ENCODE data around the gene TRPT1.

The TRPT1 gene

DNA sequence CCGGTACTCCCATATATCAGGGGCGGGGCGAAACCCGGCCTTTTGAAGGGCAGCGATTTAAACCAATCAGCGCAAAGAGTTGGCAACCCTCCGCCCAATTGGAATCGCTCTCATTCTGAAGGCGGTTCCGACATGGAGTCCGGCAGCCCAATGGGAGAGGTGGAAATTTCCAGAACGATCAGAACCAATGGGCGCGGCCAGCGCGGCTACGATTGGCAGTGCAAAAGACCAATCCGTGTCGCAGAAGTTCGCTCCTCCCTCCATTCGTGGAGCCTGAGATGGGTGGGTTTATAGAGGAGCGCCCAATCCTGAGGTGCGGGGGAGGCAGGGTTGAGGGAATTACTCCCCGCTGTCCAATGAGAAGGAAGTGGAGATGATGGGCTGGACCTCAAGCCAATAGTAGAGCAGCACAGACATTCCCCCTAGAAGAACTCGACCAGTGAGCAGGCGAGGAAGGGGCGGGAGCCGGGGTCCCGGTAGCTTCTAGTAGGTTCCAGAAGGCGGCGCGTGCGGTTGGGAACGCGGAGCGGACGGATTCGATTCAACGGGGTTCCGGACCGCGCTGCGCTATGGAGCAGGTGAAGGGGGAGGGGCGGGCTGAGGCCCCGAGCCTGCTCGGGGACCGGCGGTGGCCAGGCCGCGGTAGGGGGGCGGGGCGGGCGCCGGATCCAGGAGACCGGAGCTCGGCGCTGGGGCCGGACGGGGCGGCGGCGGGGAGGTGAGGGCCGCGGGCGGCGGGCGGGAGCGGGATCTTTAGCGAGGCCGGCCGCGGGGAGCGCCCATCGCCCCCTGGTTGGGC, 40.1 kb downstream of the TRPT1 start, which contains the start of gene STIP1:
Gene STIP1, plus strand, starts transcription at position 479 of the 799 bp plus-strand sequence. Its CDS starts 91 bp downstream, at position 570.
- Histone ChIP-seq H3K4me3 (ENCODE audit: low read depth in 1 of 5, low read length in 5 of 5) (peak within 1 kb of the TSS; percentile 65 to 85 (median 77)), H3K9me3 (ENCODE audit: control insufficient read depth in 5 of 5, low read length in 5 of 5) (no peaks in the 10 kb centered on the region), H3K27me3 (ENCODE audit: control insufficient read depth in 5 of 5, insufficient read depth in 4 of 5, low read length in 5 of 5) (peaks cover 0 to 2% (median 0%) of the 10 kb centered on the region in 5 donors), H3K36me3 (ENCODE audit: control insufficient read depth in 5 of 5, insufficient read depth in 5 of 5, low read length in 5 of 5) (peaks cover 0 to 4% (median 0%) of the 10 kb centered on the region in 5 donors), H3K9ac (ENCODE audit: low read length in 5 of 5) (peak within 1 kb of the TSS; percentile 80 to 92 (median 88)), H3K4me1 (ENCODE audit: control insufficient read depth in 5 of 5, insufficient read depth in 5 of 5, low read length in 5 of 5) (peaks cover 8 to 42% (median 36%) of the 10 kb centered on the region in 5 donors), H3K27ac (ENCODE audit: low read depth, low read length) (no peak within 1 kb of the TSS)

DNA sequence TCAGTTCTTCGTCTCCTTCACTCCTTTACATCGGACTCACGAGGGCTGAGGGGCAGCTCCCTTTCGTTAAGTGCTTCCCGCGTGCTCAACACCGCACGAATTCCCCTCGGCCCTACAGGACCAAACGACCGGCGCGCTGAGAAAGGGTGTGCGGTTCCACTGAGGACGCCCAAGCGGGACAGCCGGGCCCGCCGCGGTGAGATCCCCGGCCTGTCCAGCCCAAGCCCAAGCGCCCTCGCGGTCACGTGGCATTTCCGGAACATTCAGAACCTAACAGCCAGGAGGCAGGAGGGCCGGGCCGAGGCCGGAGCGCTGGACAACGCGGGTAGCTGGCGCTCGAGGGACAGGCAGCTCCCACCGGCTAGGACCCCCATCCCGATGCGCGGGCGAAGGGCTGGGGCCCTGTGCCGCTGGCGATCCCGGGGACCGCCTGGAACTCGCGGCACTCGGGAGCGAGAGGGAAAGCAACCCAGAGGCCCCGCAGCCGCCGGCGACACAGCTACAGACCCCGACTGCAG, 40.8 kb downstream of the TRPT1 start:
- Histone ChIP-seq H3K4me1 (ENCODE audit: control insufficient read depth in 5 of 5, insufficient read depth in 5 of 5, low read length in 5 of 5) (peaks cover 8 to 47% (median 38%) of the 10 kb centered on the region in 5 donors), H3K27ac (ENCODE audit: low read depth, low read length) (no peak overlapping the region), H3K4me3 (ENCODE audit: low read depth in 1 of 5, low read length in 5 of 5) (peak overlapping the region; percentile 65 to 85 (median 77)), H3K36me3 (ENCODE audit: control insufficient read depth in 5 of 5, insufficient read depth in 5 of 5, low read length in 5 of 5) (peaks cover 0 to 4% (median 0%) of the 10 kb centered on the region in 5 donors), H3K9me3 (ENCODE audit: control insufficient read depth in 5 of 5, low read length in 5 of 5) (no peaks in the 10 kb centered on the region), H3K9ac (ENCODE audit: low read length in 5 of 5) (peak overlapping the region; percentile 80 to 92 (median 88)), H3K27me3 (ENCODE audit: control insufficient read depth in 5 of 5, insufficient read depth in 4 of 5, low read length in 5 of 5) (peaks cover 0 to 2% (median 0%) of the 10 kb centered on the region in 5 donors)

DNA sequence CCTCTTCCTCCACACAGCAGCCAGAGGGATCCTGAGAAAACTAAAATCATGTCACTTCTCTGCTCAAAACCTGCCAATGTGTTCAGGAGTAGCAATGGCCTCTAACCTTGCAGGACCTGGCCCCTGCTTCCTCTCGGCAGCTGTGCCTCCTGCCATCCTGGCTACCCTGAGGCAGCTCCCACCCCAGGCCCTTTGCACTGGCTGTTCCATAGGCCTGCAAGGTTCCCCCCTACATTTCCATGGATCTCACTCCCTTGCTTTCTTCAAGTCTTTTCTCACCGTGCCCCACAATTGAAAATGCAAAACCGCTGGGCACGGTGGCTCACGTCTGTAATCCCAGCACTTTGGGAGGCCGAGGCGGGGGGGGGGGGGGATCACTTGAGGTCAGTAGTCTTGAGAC, 42.1 kb downstream of the TRPT1 start:
- peaks cover 8 to 40% (median 31%) of the 10 kb centered on the region in 5 donors for H3K4me1 ChIP-seq (ENCODE audit: control insufficient read depth in 5 of 5, insufficient read depth in 5 of 5, low read length in 5 of 5)
- H3K9me3 ChIP-seq (ENCODE audit: control insufficient read depth in 5 of 5, low read length in 5 of 5), result no peaks in the 10 kb centered on the region
- peak overlapping the region in 1 of 5 donors; percentile 3 for H3K9ac ChIP-seq (ENCODE audit: low read length in 5 of 5)
- H3K27ac ChIP-seq (ENCODE audit: low read depth, low read length), result no peak overlapping the region
- no peak overlapping the region for H3K4me3 ChIP-seq (ENCODE audit: low read depth in 1 of 5, low read length in 5 of 5)
- H3K27me3 ChIP-seq (ENCODE audit: control insufficient read depth in 5 of 5, insufficient read depth in 4 of 5, low read length in 5 of 5), result peaks cover 0 to 2% (median 0%) of the 10 kb centered on the region in 5 donors
- peaks cover 0 to 4% (median 0%) of the 10 kb centered on the region in 5 donors for H3K36me3 ChIP-seq (ENCODE audit: control insufficient read depth in 5 of 5, insufficient read depth in 5 of 5, low read length in 5 of 5)

DNA sequence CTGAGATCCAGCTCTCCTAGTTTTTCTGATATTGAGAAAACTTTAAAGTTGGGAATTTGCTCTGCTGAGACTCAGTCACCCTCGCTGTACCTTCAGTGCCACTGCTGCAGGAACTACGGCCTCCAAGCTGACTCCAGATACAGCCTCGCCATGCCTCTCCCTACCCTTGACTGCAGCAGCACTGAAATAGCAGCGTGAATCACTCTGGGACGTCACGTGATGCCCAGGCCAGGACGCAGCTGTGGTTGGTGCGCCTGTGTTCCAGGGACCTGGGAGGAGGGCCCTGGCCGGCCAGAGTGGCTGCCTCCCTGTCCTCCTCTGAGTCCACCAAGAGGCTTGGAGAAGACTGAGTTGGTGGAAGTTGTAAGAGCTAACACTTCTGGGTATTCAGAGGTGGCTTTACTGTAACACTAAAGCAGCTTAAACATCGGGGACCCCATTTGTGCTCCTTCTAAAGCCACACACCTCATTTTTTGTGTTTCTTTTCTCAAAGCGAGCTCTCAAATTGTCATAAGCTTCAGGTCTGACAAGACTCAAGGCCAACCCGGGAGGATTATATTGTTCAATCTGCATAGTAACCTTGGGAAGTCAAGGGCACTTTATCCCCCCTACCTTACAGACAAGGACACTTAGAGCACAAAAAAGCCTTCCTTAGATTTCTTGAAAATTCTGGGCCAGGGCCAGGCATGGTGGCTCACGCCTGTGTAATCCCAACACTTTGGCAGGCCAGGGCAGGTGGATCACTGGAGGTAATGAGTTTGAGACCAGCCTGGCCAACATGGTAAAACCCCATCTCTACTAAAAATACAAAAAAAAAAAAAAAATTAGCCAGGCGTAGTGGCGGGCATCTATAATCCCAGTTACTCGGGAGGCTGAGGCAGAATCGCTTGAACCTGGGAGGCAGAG, 44.2 kb downstream of the TRPT1 start:
- H3K9ac ChIP-seq (ENCODE audit: low read length in 5 of 5), result peak overlapping the region in 3 of 5 donors; percentile 21 to 47 (median 30)
- H3K9me3 ChIP-seq (ENCODE audit: control insufficient read depth in 5 of 5, low read length in 5 of 5), result no peaks in the 10 kb centered on the region
- H3K36me3 ChIP-seq (ENCODE audit: control insufficient read depth in 5 of 5, insufficient read depth in 5 of 5, low read length in 5 of 5), result no peaks in the 10 kb centered on the region
- peak overlapping the region; percentile 74 for H3K27ac ChIP-seq (ENCODE audit: low read depth, low read length)
- H3K4me1 ChIP-seq (ENCODE audit: control insufficient read depth in 5 of 5, insufficient read depth in 5 of 5, low read length in 5 of 5), result peaks cover 8 to 40% (median 31%) of the 10 kb centered on the region in 5 donors
- peaks cover 0 to 2% (median 0%) of the 10 kb centered on the region in 5 donors for H3K27me3 ChIP-seq (ENCODE audit: control insufficient read depth in 5 of 5, insufficient read depth in 4 of 5, low read length in 5 of 5)
- peak overlapping the region in 4 of 5 donors; percentile 29 to 47 (median 36) for H3K4me3 ChIP-seq (ENCODE audit: low read depth in 1 of 5, low read length in 5 of 5)

DNA sequence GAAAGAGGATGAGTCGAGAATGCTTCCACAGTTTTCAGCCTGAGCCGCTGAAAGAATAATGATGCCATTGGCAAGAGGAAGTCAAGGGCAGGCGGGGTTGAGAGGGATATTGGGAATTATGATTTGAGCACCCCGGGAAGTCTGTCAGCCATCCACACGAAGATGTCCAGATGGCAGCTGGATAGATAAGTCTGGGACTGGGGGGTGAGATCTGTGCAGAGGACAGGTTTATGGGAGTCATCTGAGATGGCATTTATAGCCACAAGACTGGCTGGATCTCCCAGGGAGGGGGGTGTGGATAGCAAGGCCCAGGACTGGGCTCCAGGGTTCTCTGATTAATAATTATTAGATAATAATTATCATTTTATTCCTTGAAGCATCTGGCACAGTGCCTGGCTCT, 45.1 kb downstream of the TRPT1 start:
- Histone ChIP-seq H3K27ac (ENCODE audit: low read depth, low read length) (no peak overlapping the region), H3K4me1 (ENCODE audit: control insufficient read depth in 5 of 5, insufficient read depth in 5 of 5, low read length in 5 of 5) (peaks cover 6 to 40% (median 31%) of the 10 kb centered on the region in 5 donors), H3K9me3 (ENCODE audit: control insufficient read depth in 5 of 5, low read length in 5 of 5) (no peaks in the 10 kb centered on the region), H3K36me3 (ENCODE audit: control insufficient read depth in 5 of 5, insufficient read depth in 5 of 5, low read length in 5 of 5) (no peaks in the 10 kb centered on the region), H3K9ac (ENCODE audit: low read length in 5 of 5) (peak overlapping the region in 3 of 5 donors; percentile 21 to 47 (median 30)), H3K4me3 (ENCODE audit: low read depth in 1 of 5, low read length in 5 of 5) (peak overlapping the region in 1 of 5 donors; percentile 47), H3K27me3 (ENCODE audit: control insufficient read depth in 5 of 5, insufficient read depth in 4 of 5, low read length in 5 of 5) (peaks cover 0 to 2% (median 0%) of the 10 kb centered on the region in 5 donors)

DNA sequence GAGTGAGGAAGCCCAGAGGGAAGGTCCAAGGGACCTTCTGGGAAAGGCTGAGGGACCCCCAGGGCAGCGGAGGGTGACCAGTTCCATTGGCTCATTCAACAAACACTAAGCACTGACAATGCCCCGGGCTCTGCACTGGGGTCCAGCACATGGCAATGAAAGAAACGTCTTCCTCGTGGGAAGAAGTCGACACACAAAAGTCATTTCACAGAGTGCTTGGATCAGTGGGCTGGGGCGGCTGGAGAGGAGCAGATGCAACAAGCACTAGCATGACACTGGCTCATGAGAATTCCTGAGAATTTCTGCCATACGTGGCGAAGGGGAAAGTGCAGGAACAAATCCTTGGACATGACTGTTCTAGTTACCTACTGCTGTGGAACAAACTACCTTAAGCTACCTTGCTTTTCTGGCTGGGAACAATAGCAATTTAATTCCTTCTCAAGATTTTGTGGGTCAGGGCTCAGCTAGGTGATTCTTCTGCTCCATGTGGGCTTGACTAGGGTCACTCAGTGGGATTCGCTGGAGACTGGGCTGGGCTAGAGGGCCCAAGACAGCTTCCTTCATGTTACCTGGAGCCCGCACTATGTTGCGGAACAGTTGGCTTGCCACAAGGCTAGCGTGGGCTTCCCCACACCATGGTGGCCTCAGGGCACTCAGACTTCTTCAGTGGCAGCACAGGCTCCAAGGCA, 46.9 kb downstream of the TRPT1 start:
- Histone ChIP-seq H3K4me3 (ENCODE audit: low read depth in 1 of 5, low read length in 5 of 5) (no peak overlapping the region), H3K27ac (ENCODE audit: low read depth, low read length) (no peak overlapping the region), H3K4me1 (ENCODE audit: control insufficient read depth in 5 of 5, insufficient read depth in 5 of 5, low read length in 5 of 5) (peaks cover 2 to 26% (median 19%) of the 10 kb centered on the region in 5 donors)

DNA sequence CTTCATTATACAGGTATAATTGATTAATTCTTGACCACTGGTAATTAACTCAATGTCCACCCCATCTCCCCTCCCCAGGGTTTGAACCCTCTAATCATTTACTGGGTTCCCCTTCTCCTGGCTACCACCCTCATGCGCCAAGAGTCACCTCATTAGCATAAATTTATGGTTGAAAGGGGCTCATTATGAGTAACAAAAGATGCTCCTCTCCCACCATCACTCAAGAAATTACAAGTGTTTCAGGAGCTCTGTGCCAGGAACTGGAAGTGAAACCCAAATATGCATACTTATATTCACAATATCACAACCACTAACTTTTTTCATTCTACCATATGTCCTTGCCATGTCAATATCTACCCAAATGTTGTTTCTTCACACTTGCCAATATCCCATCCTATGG, 47.8 kb downstream of the TRPT1 start:
- H3K36me3 ChIP-seq (ENCODE audit: control insufficient read depth in 5 of 5, insufficient read depth in 5 of 5, low read length in 5 of 5), result no peaks in the 10 kb centered on the region
- no peaks in the 10 kb centered on the region for H3K27me3 ChIP-seq (ENCODE audit: control insufficient read depth in 5 of 5, insufficient read depth in 4 of 5, low read length in 5 of 5)
- peaks cover 0 to 4% (median 0%) of the 10 kb centered on the region in 5 donors for H3K9me3 ChIP-seq (ENCODE audit: control insufficient read depth in 5 of 5, low read length in 5 of 5)
- H3K9ac ChIP-seq (ENCODE audit: low read length in 5 of 5), result no peak overlapping the region
- H3K27ac ChIP-seq (ENCODE audit: low read depth, low read length), result no peak overlapping the region
- no peak overlapping the region for H3K4me3 ChIP-seq (ENCODE audit: low read depth in 1 of 5, low read length in 5 of 5)
- H3K4me1 ChIP-seq (ENCODE audit: control insufficient read depth in 5 of 5, insufficient read depth in 5 of 5, low read length in 5 of 5), result peaks cover 2 to 17% (median 14%) of the 10 kb centered on the region in 5 donors

More for the DNA sequence above, 46.9 kb downstream of the TRPT1 start:
- no peaks in the 10 kb centered on the region for H3K27me3 ChIP-seq (ENCODE audit: control insufficient read depth in 5 of 5, insufficient read depth in 4 of 5, low read length in 5 of 5)
- no peaks in the 10 kb centered on the region for H3K36me3 ChIP-seq (ENCODE audit: control insufficient read depth in 5 of 5, insufficient read depth in 5 of 5, low read length in 5 of 5)
- no peaks in the 10 kb centered on the region for H3K9me3 ChIP-seq (ENCODE audit: control insufficient read depth in 5 of 5, low read length in 5 of 5)
- no peak overlapping the region for H3K9ac ChIP-seq (ENCODE audit: low read length in 5 of 5)

DNA sequence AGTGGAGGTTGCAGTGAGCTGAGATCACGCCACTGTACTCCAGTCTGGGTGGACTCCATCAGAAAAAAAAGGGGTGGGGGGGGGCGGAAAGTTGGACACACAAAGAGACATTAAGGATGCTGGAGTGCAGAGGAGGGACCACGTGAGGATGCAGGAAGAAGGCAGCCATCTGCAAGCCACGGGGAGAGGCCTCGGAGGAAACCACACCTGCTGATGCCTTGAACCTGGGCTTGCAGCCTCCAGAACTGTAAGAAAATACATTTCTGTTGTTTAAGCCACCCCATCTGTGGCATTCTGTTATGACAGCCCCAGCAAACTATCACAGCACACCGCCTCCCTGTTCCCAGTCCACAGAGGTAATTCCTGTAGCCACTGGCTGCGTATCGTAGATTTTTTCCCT, 49.2 kb downstream of the TRPT1 start:
- no peak overlapping the region for H3K4me3 ChIP-seq (ENCODE audit: low read depth in 1 of 5, low read length in 5 of 5)
- H3K36me3 ChIP-seq (ENCODE audit: control insufficient read depth in 5 of 5, insufficient read depth in 5 of 5, low read length in 5 of 5), result no peaks in the 10 kb centered on the region
- H3K9me3 ChIP-seq (ENCODE audit: control insufficient read depth in 5 of 5, low read length in 5 of 5), result peaks cover 0 to 4% (median 0%) of the 10 kb centered on the region in 5 donors
- peaks cover 2 to 13% (median 11%) of the 10 kb centered on the region in 5 donors for H3K4me1 ChIP-seq (ENCODE audit: control insufficient read depth in 5 of 5, insufficient read depth in 5 of 5, low read length in 5 of 5)
- H3K9ac ChIP-seq (ENCODE audit: low read length in 5 of 5), result no peak overlapping the region
- no peak overlapping the region for H3K27ac ChIP-seq (ENCODE audit: low read depth, low read length)
- H3K27me3 ChIP-seq (ENCODE audit: control insufficient read depth in 5 of 5, insufficient read depth in 4 of 5, low read length in 5 of 5), result no peaks in the 10 kb centered on the region
